ENCODE results near the gene IRS1.
"Not testable (repeated sequence)": the region's sequence is repeated elsewhere in the genome, so short reads cannot be mapped to it uniquely, and the experiment has no call there.

Gene IRS1

GRCh38 chr2:226839161-226839560 lies 39.5 kb upstream of the IRS1 start:
- DNase-seq (ENCODE audit: low read depth): no peak
- no peak for TF ChIP-seq CTCF (conservative IDR thresholded peaks at IDR 0.05; ENCODE audit: low read length)
- H3K4me3 ChIP-seq (ENCODE audit: low read length): no peak overlapping the region

- TF ChIP-seq CTCF (conservative IDR thresholded peaks at IDR 0.05; ENCODE audit: low read length): no peak
- DNase-seq (ENCODE audit: low read depth): no peak
- no peak overlapping the region for H3K4me3 ChIP-seq (ENCODE audit: low read length)
Measured at GRCh38 chr2:226838722-226839121, 39.1 kb upstream of the IRS1 start.

GRCh38 chr2:226837787-226838603 lies 38.4 kb upstream of the IRS1 start:
- no peak overlapping the region for H3K4me3 ChIP-seq (ENCODE audit: low read length)
- no peak for DNase-seq (ENCODE audit: low read depth)
- no peak for TF ChIP-seq CTCF (conservative IDR thresholded peaks at IDR 0.05; ENCODE audit: low read length)

- no peak overlapping the region for H3K4me3 ChIP-seq (ENCODE audit: low read length)
- TF ChIP-seq CTCF (conservative IDR thresholded peaks at IDR 0.05; ENCODE audit: low read length): no peak
- DNase-seq (ENCODE audit: low read depth): no peak
Measured at GRCh38 chr2:226837334-226837733, 37.7 kb upstream of the IRS1 start.

GRCh38 chr2:226836548-226836885 lies 36.9 kb upstream of the IRS1 start:
- peak overlapping the region; percentile 82 for H3K4me3 ChIP-seq (ENCODE audit: low read length)
- no peak for TF ChIP-seq CTCF (conservative IDR thresholded peaks at IDR 0.05; ENCODE audit: low read length)
- DNase-seq (ENCODE audit: low read depth): no peak

- peak within 1 kb of the TSS; percentile 82 for H3K4me3 ChIP-seq (ENCODE audit: low read length)
- no peak for TF ChIP-seq CTCF (conservative IDR thresholded peaks at IDR 0.05; ENCODE audit: low read length)
- DNase-seq (ENCODE audit: low read depth): peak; percentile 95
Measured at GRCh38 chr2:226835796-226836547, 36.4 kb upstream of the IRS1 start, which contains the start of gene RHBDD1. Gene RHBDD1, plus strand, starts transcription at chr2:226836054. Its CDS starts 28,640 bp downstream, at chr2:226864694.

GRCh38 chr2:226835420-226835795 lies 35.8 kb upstream of the IRS1 start:
- peak overlapping the region; percentile 82 for H3K4me3 ChIP-seq (ENCODE audit: low read length)
- no peak for TF ChIP-seq CTCF (conservative IDR thresholded peaks at IDR 0.05; ENCODE audit: low read length)
- DNase-seq (ENCODE audit: low read depth): no peak

- not testable (repeated sequence) for DNase-seq (ENCODE audit: low read depth); H3K4me3 ChIP-seq (ENCODE audit: low read length)
Measured at GRCh38 chr2:226834880-226835279, 35.3 kb upstream of the IRS1 start.
